GM10266 (cell line): ENCODE data around the gene C6orf89.
A peak's percentile ranks its signal among the peaks of the same experiment; 100 is the strongest.

Source experiments
- DNase-seq: peaks from one replicate; pipeline ENCODE4 v3.0.0; 2012; ENCODE audit errors: extremely low spot score
- TF ChIP-seq, protein P1 (sequence below): IDR thresholded peaks from 2 replicates; pipeline ENCODE4 v1.5.1; 2012; ENCODE audit warnings: mild to moderate bottlenecking, low read depth; ENCODE audit not compliant: control insufficient read depth, insufficient read depth; ENCODE audit errors: missing control alignments

The C6orf89 gene

DNA sequence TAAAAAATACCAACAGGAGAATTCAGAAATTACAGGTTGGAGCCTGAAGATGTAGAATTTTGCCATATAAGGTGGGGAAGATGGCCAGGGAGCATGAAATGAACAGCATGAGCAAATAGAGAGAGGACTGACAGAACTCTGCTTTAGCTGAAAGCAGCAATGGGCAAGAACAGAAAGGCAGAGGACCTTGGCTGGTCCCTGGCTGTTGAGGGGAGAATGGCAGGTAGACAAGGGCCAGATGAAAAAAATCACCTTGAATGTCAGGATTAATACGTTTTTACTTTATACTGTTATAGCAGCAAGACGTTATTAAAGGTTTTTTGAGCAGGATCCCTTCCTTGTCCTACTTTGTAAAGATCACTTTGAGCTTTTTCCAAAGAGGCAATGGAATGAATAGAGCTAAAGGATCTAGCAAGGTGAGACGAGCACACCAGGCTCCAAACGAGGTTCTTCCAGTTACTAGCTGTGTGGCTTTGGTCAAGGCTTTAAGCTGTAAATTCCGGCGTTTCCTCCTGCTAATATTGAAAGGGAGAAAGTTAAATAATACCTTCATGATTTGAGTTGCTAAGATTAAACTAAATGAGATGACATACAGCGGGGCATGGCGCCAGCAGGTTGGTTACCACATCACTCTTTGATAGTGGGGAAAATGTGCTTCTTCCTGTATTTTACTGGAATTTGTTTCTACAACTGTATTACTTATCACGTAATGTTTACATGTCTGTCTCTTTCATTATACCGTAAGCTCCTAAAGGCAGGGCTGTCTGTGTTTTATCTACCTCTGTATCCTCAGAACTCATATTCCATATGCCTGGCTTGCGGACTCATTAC is 11.9 kb upstream of the C6orf89 start:
- TF ChIP-seq, protein P1, sequence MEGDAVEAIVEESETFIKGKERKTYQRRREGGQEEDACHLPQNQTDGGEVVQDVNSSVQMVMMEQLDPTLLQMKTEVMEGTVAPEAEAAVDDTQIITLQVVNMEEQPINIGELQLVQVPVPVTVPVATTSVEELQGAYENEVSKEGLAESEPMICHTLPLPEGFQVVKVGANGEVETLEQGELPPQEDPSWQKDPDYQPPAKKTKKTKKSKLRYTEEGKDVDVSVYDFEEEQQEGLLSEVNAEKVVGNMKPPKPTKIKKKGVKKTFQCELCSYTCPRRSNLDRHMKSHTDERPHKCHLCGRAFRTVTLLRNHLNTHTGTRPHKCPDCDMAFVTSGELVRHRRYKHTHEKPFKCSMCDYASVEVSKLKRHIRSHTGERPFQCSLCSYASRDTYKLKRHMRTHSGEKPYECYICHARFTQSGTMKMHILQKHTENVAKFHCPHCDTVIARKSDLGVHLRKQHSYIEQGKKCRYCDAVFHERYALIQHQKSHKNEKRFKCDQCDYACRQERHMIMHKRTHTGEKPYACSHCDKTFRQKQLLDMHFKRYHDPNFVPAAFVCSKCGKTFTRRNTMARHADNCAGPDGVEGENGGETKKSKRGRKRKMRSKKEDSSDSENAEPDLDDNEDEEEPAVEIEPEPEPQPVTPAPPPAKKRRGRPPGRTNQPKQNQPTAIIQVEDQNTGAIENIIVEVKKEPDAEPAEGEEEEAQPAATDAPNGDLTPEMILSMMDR: no peak
- no peak for DNase-seq

DNA sequence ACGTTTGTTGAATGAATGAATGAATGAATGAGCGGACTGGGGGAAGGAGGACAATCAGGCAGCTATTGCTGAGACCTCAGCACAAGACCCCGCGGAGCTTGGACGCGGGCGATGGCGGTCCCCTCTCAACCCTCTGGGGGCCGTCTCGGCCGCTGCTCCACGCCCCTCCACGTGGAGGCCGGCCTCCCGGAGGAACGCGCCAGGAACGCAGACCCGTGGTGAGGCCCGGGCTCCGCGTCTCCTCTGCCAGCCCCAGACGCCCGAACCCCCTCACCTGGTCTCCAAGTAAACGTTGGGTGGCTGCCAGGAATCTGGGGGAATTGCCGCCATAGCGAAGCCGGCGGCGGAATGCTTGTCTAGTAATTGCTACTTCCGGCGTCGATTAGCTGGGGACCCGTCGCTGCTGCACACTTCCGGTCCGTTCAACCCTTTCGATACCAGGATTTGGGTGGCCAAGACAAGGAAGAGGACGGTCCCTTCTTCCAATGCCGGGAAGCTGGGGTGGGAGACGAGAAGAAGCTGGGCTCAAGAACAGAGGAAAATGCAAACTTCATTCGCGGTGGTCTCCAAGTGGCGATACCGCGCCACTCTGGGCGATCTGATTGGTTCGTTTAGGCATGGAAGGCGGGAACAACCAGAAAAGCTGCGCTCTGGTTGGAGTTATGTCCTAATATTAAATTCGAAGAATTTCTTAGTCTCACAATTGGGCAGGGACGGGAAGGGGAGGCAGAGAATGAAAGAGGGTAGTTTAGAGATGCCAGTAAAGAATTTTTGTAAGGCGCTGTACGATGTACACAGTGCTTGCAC is 11.1 kb upstream of the C6orf89 start, which contains the start of gene PPIL1:
Gene PPIL1, minus strand, starts transcription at position 361 of the 807 bp plus-strand sequence. Its CDS starts 31 bp downstream, at position 330.
- TF ChIP-seq, protein P1: no peak
- DNase-seq: peak; percentile 89

DNA sequence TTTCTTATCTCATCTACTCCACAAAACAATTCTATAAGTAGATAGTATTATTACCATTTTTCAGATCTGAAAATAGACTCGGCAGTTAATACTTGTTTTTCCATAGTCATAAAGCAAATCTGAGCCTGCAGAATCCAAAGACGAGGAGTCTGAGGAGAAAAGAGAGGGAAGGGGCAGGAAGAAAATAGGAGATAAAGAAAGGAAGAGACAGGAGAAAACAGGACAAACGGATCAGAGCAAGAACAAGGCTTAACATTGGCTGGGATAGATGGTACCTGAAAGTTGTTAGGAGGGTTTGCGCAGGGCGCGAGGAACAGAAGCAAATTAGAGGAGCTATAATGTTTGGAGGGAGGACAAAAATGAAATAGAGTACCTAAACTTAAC is 10.5 kb upstream of the C6orf89 start:
- DNase-seq: no peak
- TF ChIP-seq, protein P1: no peak

DNA sequence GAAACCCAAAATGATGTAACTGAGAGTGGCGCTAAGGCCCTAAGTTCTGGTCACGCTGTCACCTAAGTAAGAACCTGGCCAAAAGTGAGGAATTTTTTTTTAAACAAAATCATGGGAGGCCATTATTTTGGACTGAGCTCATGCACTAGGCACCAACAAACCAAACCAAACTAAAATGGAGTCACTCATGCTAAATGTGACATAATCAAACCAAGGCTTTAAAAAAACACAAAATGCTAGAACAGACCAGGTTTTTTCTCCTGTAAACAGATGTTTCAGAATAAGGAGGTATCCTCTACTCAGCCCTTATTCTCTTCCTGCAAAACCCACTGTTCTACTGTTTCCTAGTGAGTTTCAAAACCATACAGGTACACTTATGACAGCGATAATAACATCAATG is 1.1 kb upstream of the C6orf89 start:
- TF ChIP-seq, protein P1: no peak
- no peak for DNase-seq

DNA sequence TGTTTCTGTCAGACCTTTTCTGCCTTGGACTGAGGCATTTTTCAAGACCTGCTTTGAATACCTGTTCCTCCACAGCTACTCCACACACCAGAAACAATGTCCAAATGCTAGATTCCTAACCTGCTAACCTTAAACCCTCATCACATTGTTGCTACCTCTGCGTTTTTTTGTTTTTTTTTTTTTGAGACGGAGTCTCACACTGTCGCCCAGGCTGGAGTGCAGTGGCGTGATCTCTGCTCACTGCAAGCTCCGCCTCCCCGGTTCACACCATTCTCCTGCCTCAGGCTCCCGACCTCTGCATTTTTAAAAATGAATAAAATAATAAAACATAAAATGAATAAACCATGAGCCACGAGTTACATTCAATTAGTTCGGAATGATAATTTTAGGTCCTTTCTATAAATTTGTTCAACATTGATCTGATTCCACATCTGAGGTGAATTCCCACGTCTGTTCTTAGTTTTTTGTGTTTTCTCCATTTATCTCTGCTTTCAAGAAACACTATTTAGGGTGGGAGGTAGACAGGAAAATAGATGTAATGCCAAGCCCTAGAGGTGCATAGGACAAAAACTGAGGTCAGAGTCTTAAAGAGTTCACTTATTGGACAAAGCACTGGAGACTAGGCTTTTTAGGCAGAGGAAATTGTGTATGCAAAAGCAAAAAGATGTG is 1.3 kb downstream of the C6orf89 start:
- TF ChIP-seq, protein P1: no peak
- DNase-seq: no peak

DNA sequence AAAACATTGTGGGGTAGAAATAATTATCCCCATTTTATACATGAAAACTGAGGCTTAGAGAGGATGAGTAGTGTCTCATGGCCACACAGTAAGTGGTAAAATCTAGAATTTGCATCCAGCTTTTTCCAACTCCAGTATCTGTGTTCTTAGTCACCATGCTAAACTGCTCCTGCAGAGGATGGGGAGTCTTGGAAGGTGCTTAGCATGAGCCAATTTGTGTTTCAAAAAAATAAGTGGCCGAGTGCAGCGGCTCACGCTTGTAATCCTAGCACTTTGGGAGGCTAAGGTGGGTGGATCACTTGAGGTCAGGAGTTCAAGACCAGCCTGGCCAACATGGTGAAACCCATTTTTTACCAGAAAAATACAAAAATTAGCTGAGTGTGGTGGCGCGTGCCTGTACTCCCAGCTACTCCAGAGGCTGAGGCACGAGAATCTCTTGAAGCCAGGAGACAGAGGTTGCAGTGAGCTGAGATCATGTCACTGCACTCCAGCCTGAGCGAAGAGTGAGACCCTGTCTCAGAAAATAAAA is 2.4 kb downstream of the C6orf89 start:
- TF ChIP-seq, protein P1: no peak
- DNase-seq: no peak
